Activated T-helper 17 cell treated with anti-CD3 and anti-CD28 coated beads, Interleukin-2, amount 50 U/mL, for 72 hours (primary cell): ENCODE results near the gene RPS6KA2. TPM values are rescaled to one million over a fixed set of nuclear protein-coding genes. Genes with fewer than 3 reads are reported as not detected.
"Not testable (repeated sequence)": the region's sequence is repeated elsewhere in the genome, so short reads cannot be mapped to it uniquely, and the experiment has no call there.

ENCODE experiments used
- ATAC-seq: fragments of 150-1000 bp; cut with Tn5 transposase; replicated peaks from 2 replicates; pipeline ENCODE4 v1.10.0; 2021; ENCODE audit warnings: mild to moderate bottlenecking, moderate library complexity
- H3K27ac Mint-ChIP-seq: one replicate; pipeline ENCODE4 v1.8.0; 2022; ENCODE audit warnings: mixed read lengths
- H3K27me3 Mint-ChIP-seq: one replicate; pipeline ENCODE4 v1.8.0; 2022; ENCODE audit warnings: mixed read lengths
- H3K36me3 Mint-ChIP-seq: one replicate; pipeline ENCODE4 v1.8.0; 2022; ENCODE audit warnings: low read depth, mild to moderate bottlenecking, mixed read lengths
- H3K4me1 Mint-ChIP-seq: one replicate; pipeline ENCODE4 v1.8.0; 2022; ENCODE audit warnings: mixed read lengths
- H3K4me3 Mint-ChIP-seq: one replicate; pipeline ENCODE4 v1.8.0; 2022; ENCODE audit warnings: mild to moderate bottlenecking, mixed read lengths
- H3K9me3 Mint-ChIP-seq: one replicate; pipeline ENCODE4 v1.8.0; 2022; ENCODE audit warnings: mixed read lengths
- total RNA-seq, 2 donors: library from RNA; stranded (reverse); gene quantifications; one replicate each; pipeline ENCODE4 v1.2.3, GENCODE V29; 2022

RPS6KA2 gene
- total RNA-seq, 2 donors from 2014 or later: 1.3 to 1.5 TPM

DNA sequence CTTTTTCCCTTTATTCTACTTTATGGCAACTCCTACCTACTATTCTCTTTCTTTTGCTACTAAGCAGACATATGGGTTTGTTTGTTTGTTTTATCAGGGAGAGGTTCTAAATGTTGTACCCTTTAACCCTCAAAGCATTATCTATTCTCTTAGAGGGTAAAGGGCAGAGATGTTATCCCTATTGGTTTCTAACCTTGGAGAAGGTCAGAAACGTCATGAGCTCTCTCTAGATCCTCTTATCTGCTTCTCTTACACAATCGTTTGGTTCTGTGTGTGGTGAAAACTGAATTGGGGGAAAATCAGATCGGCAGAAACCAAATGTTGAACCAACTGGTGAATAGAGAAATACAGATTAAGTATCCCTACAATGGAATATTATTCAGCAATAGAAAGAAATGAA lies 237.9 kb downstream of the RPS6KA2 start:
- Mint-ChIP-seq H3K27me3 (peaks cover 2% of the 10 kb centered on the region), H3K4me3 (no peak overlapping the region), H3K36me3 (no peaks in the 10 kb centered on the region), H3K27ac (no peak overlapping the region), H3K4me1 (no peaks in the 10 kb centered on the region), H3K9me3 (no peaks in the 10 kb centered on the region)
- no peak for ATAC-seq

DNA sequence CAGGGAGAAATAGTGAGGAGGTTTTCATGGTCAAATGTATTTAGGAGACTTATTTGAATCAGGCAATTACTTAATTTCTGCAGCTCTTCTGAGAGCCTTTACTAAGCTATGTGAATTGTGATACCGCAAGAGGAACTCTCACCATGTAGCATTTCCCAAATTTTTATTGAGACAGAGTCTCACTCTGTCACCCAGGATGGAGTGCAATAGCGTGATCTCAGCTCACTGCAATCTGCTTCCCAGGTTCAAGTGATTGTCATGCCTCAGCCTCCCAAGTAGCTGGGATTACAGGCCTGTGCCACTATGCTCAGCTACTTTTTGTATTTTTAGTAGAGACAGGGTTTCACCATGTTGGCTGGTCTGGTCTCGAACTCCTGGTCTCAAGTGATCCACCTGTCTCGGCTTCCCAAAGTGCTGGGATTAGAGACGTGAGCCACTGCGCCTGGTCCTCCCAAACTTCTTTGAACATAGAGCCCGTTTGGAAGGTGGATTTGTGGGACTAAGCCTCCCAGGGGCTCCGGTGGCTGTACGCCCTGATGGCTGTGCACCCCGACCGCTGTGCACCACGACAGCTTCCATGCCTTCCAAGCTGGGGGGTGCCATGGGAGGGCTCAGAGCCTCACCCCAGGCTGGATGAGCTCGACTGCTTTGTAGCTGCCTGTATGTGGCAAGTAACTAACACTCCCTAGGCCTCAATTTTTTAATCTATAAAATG lies 238.6 kb downstream of the RPS6KA2 start:
- Mint-ChIP-seq H3K4me3 (no peak overlapping the region), H3K4me1 (no peaks in the 10 kb centered on the region), H3K9me3 (no peaks in the 10 kb centered on the region), H3K27ac (no peak overlapping the region), H3K36me3 (no peaks in the 10 kb centered on the region), H3K27me3 (no peaks in the 10 kb centered on the region)
- no peak for ATAC-seq

DNA sequence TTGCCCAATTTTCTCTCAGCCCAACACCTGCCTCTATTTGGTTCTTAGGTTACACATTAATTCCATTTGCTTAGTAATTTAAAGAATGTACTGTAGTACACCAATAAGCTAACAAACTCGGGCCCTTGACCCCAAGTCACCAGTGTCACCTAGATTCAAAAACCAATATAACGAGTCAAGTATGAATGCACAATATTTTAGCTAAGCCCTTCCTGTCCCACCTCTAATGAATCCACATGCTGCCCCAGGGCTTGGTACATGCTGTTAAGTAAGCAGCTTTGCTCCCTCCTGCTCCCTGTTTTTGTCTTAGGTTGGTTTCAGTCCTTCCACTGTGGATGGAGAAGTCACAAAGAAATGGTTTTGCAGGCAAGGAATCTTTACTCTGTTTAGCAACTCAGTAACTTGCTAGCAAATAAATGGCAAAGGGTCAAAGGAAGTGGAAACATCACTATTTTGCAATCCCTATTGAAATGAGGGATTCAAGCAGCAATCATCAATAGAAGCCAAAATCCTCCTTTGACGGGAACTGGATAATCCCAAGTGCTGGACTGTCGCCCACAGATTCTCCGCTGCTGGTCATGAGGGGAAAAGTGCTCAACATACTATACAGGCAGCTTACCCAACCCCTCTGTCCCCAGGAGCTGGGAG lies 239.3 kb downstream of the RPS6KA2 start:
- H3K4me1 Mint-ChIP-seq: no peaks in the 10 kb centered on the region
- no peaks in the 10 kb centered on the region for H3K9me3 Mint-ChIP-seq
- no peaks in the 10 kb centered on the region for H3K36me3 Mint-ChIP-seq
- no peak overlapping the region for H3K27ac Mint-ChIP-seq
- H3K27me3 Mint-ChIP-seq: no peaks in the 10 kb centered on the region
- H3K4me3 Mint-ChIP-seq: no peak overlapping the region
- ATAC-seq: no peak

DNA sequence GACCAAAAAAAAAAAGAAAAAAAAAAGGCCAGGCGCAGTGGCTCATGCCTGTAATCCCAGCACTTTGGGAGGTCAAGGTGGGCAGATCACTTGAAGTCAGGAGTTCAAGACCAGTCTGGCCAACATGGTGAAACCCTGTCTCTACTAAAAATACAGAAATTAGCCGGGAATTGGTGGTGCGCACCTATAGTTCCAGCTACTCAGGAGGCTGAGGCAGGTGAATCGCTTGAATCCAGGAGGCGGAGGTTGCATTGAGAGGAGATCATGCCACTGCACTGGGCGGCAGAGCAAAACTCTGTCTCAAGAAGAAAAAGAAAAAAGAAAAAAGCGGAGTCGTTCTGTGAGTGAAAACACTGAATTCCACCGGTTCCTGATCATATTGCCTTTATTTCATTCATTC lies 240.0 kb downstream of the RPS6KA2 start:
- not testable (repeated sequence) for H3K36me3 Mint-ChIP-seq, H3K4me3 Mint-ChIP-seq

DNA sequence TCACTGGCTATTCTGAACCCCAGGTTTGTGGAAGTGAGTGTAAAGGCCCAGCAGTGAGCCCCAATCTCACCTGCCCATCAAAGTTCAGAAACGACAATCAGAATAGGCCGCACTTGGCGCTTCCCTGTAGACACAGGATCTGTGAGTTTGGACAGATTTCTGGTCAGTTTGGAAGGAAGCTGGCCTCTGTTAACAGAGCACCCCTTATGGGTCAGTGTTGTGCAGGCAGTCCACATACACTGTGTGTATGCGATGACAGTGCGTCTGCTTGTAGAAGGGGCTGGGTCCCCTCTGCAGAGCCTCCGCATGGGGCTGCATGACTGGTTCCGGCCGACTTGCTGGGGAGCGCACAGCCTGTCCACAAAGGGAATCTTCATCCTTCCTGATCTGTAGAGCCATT lies 240.9 kb downstream of the RPS6KA2 start:
- no peak overlapping the region for H3K4me3 Mint-ChIP-seq
- H3K36me3 Mint-ChIP-seq: no peaks in the 10 kb centered on the region
- no peak overlapping the region for H3K27ac Mint-ChIP-seq
- peaks cover 5% of the 10 kb centered on the region for H3K4me1 Mint-ChIP-seq
- H3K27me3 Mint-ChIP-seq: no peaks in the 10 kb centered on the region
- H3K9me3 Mint-ChIP-seq: no peaks in the 10 kb centered on the region
- no peak for ATAC-seq

More for the DNA sequence above, 240.0 kb downstream of the RPS6KA2 start:
- H3K9me3 Mint-ChIP-seq, H3K27me3 Mint-ChIP-seq, ATAC-seq, H3K4me1 Mint-ChIP-seq, H3K27ac Mint-ChIP-seq: not testable (repeated sequence)

DNA sequence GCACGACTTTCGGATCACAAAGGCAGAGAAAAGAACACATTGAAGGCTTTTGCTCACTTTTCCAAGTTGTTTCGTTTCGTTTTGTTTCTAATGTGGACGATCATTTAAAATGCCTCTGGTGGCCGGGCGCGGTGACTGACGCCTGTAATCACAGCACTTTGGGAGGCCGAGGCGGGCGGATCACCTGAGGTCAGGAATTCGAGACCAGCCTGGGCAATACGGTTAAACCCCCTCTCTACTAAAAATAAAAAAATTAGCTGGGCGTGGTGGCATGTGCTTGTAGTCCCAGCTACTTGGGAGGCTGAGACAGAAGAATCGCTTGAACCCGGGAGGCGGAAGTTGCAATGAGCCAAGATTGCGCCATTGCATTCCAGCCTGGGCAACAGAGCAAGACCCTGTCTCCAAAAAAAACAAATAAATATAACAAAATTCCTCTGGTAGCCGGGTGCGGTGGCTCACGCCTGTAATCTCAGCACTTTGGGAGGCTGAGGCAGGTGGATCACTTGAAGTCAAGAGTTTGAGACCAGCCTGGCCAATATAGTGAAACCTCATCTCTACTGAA lies 243.2 kb downstream of the RPS6KA2 start:
- H3K4me3 Mint-ChIP-seq: peak overlapping the region; percentile 79
- H3K9me3 Mint-ChIP-seq, H3K27ac Mint-ChIP-seq, H3K36me3 Mint-ChIP-seq, ATAC-seq, H3K27me3 Mint-ChIP-seq, H3K4me1 Mint-ChIP-seq: not testable (repeated sequence)

DNA sequence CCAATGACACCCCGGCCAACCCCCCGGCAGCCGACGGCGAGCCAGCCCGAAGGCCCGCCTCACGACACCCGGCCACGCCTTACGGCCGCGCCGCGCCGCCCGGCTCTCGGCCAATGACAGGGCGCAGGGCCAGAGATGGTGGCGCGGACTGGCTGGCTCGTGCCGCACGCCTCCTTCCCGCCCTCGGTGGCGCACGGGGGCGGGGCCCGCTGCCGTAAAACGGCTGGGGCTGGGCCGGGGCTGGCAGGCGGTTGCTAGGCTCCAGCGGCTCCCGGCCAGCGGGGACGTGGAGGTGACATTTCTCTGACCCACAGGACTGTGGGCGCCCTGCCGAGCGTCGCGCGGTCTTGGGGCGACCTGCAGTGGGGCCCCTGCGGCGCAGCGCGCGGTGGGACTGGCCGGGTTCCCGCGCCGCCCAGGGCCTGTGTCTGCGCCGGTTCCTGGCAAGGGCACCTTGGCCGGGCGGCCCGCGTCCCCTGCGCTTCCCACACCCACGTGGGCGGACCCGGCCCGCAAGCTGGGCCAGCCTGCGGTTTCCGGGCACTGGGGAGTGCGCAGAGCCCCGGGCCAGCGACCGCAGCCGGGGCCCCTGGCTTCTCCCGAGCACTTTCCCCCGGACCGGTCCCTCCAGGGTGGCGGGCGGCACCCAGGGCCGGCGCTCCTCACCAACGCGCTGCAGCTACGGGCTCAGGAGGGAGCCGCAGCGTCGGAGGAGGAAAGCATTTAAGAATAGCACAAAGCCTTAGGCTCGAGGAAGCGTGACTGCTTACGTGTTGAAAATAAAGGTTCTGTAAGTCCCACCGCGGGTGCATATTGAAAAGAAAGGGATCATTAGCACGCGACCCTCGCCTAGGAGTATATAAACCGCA lies 243.9 kb downstream of the RPS6KA2 start, which contains the start of gene MPC1:
Gene MPC1, minus strand, starts transcription at position 8 of the 869 bp plus-strand sequence. CDS start 64 bp downstream, outside the sequence.
- Mint-ChIP-seq H3K27ac (peak within 1 kb of the TSS; percentile 84), H3K9me3 (no peaks in the 10 kb centered on the region), H3K4me1 (peaks cover 6% of the 10 kb centered on the region), H3K36me3 (no peaks in the 10 kb centered on the region), H3K27me3 (no peaks in the 10 kb centered on the region), H3K4me3 (peak within 1 kb of the TSS; percentile 90)
- peak; percentile 96 for ATAC-seq

DNA sequence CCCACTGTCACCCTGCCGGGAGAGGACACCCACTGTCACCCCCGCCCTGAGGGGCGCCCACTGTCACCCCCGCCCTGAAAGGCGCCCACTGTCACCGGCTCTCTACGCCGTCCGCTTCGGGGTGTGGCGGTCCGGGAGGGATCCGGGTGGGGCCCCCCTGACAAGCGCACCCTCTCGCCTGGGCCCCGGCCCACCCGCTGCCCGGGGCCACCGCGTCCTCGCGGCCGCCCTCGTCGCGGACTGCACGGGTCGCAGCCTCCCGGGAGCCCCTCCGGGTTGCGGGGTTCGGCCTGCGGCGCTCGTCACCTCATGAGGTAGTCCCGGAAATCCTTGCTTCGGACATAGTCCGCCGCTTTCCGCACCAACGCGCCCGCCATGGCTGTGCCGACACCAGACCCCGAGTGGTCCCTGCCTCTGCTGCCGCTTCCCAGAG lies 244.5 kb downstream of the RPS6KA2 start:
- peak overlapping the region; percentile 90 for H3K4me3 Mint-ChIP-seq
- H3K9me3 Mint-ChIP-seq: no peaks in the 10 kb centered on the region
- no peaks in the 10 kb centered on the region for H3K36me3 Mint-ChIP-seq
- no peaks in the 10 kb centered on the region for H3K27me3 Mint-ChIP-seq
- no peak for ATAC-seq
- no peak overlapping the region for H3K27ac Mint-ChIP-seq
- peaks cover 6% of the 10 kb centered on the region for H3K4me1 Mint-ChIP-seq

DNA sequence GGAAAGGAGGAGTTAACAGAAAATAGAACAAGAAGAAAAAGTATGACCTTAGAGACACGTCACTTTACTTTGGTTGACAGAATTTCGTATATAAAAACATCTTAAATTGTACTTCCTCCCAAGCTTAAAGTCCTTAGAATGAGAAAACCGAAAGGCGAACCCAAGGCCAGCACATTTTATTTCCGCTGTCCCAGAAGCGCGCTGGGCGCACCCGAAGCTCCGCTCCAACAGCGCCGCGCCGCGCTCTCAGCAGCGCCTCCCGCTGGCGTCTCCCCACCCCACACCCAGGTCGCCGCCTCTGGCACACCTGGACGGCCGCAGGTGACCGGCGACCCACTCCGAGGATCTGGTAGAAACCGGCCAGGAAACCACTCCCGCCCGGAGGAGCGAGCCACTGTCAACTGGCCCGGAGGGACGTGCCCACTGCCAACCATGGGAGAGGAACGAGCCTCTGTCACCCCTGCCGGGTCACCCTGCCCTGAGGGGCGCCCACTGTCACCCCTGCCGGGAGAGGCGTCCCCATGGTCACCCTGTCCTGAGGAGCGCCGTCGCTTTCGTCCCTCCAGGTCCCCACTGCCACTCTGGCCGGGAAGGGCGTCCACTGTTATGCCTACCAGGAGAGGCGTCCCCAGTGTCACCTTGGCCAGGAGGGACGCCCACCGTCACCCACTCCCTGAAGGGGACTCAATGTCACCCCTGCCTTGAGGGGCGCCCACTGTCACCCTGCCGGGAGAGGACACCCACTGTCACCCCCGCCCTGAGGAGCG lies 245.1 kb downstream of the RPS6KA2 start:
- no peaks in the 10 kb centered on the region for H3K27me3 Mint-ChIP-seq
- no peaks in the 10 kb centered on the region for H3K9me3 Mint-ChIP-seq
- H3K36me3 Mint-ChIP-seq: no peaks in the 10 kb centered on the region
- H3K4me3 Mint-ChIP-seq: peak overlapping the region; percentile 90
- peak; percentile 47 for ATAC-seq
- peak overlapping the region; percentile 84 for H3K27ac Mint-ChIP-seq
- H3K4me1 Mint-ChIP-seq: peaks cover 6% of the 10 kb centered on the region

DNA sequence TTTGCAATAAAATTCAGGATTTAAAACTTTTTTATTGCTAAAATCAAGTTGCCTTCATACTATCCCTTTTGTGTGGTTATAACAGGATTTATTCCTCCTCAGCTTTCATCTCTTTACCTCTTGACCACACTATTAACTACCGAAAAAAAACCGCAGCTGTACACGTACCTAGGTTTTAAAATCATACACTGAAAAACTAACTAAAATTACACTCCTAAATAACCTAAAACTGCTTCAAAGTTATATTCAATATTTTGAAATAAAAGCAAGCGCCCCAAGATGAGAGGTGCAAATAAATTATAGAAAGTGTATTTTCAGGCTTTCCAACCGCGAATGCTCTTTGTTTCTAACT lies 245.7 kb downstream of the RPS6KA2 start:
- no peaks in the 10 kb centered on the region for H3K36me3 Mint-ChIP-seq

DNA sequence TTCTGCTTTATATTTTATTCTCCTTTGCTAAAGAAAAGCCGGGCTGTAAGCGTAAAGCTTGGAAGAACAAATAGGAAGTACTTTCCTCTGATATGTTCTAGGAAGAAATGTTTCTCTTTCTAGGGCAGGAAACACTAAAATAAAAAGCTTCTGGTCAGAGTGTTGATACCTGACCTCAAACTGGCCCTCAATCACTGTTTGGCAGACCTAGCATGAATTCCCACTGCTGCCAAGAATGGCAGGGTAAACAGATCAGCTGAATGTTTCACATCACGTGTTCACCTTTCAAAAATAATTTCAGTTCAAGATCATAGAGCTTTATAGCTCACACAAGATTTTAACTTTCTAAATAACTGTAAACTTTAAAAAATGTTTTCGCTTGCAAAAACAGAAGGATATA lies 247.3 kb downstream of the RPS6KA2 start:
- ATAC-seq: no peak
- no peaks in the 10 kb centered on the region for H3K36me3 Mint-ChIP-seq
- no peak overlapping the region for H3K27ac Mint-ChIP-seq
- H3K4me1 Mint-ChIP-seq: peaks cover 6% of the 10 kb centered on the region
- H3K9me3 Mint-ChIP-seq: no peaks in the 10 kb centered on the region
- no peak overlapping the region for H3K4me3 Mint-ChIP-seq
- no peaks in the 10 kb centered on the region for H3K27me3 Mint-ChIP-seq

More for the DNA sequence above, 245.7 kb downstream of the RPS6KA2 start:
- peak overlapping the region; percentile 90 for H3K4me3 Mint-ChIP-seq
- no peaks in the 10 kb centered on the region for H3K27me3 Mint-ChIP-seq
- H3K9me3 Mint-ChIP-seq: no peaks in the 10 kb centered on the region
- peaks cover 6% of the 10 kb centered on the region for H3K4me1 Mint-ChIP-seq
- peak overlapping the region; percentile 84 for H3K27ac Mint-ChIP-seq
- ATAC-seq: no peak

DNA sequence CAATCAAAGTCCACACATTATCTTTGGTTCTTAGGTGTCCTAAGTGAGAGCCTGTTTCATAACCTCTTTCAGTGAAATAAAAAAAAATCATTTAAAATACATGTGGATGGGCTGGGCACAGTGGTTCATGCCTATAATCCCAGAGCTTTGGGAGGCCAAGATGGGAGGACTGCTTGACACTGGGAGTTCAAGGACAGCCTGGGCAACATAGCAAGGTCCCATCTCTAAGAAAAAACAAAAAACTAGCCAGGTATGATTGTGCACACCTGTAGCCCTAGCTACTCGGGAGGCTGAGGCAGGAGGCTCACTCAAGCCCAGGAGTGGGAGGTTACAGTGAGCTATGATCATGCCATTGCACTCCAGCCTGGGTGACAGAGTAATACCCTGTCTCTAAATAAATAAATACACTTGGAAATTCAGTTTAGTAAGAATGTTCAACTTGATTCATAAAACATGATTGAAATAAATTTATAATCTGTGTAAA lies 247.9 kb downstream of the RPS6KA2 start:
- no peak for ATAC-seq
- Mint-ChIP-seq H3K4me1 (peaks cover 6% of the 10 kb centered on the region), H3K9me3 (no peaks in the 10 kb centered on the region), H3K27me3 (no peaks in the 10 kb centered on the region), H3K4me3 (no peak overlapping the region), H3K36me3 (no peaks in the 10 kb centered on the region), H3K27ac (no peak overlapping the region)

DNA sequence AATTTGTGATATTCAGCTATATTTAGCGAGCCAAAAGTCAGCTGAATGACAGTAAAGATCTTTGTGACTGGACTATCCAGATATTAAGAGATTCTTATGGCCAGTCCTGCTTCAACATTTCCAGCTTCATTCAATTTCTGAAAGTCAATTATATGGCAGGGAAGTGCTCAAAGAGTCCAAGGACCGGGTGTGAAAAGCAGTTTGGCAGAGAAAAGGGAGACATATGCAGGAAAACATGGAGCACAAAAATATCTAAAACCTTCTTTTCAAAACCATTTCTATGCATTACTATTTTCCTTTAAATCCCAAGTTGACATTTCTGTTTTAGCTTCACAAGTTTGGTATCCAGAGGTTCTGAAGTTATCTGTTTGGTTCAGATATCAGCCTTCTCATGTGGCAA lies 249.3 kb downstream of the RPS6KA2 start:
- no peak for ATAC-seq
- Mint-ChIP-seq H3K4me3 (no peak overlapping the region), H3K9me3 (no peaks in the 10 kb centered on the region), H3K4me1 (peaks cover 6% of the 10 kb centered on the region), H3K27ac (no peak overlapping the region), H3K27me3 (no peaks in the 10 kb centered on the region), H3K36me3 (no peaks in the 10 kb centered on the region)

DNA sequence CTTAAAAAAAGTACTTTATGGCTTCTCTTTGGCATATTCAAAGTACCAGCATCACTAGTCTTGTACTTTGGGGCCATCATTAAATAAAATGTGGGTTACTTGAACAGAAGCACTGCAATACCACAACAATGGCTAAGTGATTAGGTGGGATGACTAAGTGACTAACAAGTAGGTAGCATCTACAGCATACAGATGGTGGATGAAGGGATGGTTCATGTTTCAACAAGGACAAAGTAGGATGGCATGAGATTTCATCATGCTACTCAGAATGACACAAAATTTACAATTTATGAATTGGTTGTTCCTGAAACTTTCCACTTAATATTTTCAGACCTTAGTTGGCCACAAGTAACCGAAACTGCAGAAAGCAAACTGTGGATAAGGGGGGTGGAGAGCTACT lies 252.0 kb downstream of the RPS6KA2 start:
- Mint-ChIP-seq H3K27ac (no peak overlapping the region), H3K4me1 (no peaks in the 10 kb centered on the region), H3K27me3 (no peaks in the 10 kb centered on the region), H3K9me3 (no peaks in the 10 kb centered on the region), H3K4me3 (no peak overlapping the region), H3K36me3 (peaks cover under 1% of the 10 kb centered on the region)
- ATAC-seq: no peak
